ENCODE results near the gene SOBP. TPM values are rescaled to one million over a fixed set of nuclear protein-coding genes. Genes with fewer than 3 reads are reported as not detected.

SOBP gene
- total RNA-seq, 3 donors from 2014 or later, result 5.6 to 8.2 (median 7.0) TPM

DNA sequence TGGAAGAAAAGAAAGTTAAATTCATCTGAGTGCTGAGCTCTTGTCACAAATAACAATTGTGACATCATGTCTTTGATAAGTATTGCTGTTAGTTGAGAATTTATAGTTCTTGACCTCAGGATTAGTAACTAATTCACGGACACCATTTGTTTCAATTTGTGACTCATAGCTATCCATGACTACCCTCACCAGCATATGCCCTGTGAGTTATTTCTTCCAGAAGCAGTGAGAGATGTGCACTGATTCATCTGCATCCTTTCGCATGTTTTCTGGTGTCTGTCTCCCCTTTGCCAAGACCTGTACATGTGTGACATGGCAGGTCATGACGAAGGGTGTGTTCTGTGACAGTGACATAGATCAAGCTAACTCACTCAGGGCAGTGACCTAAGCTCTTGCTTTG is 86.9 kb downstream of the SOBP start:
- Histone ChIP-seq H3K36me3 (no peaks in the 10 kb centered on the region), H3K4me3 (no peak overlapping the region), H3K4me1 (no peaks in the 10 kb centered on the region), H3K9me3 (no peaks in the 10 kb centered on the region), H3K27ac (no peak overlapping the region), H3K27me3 (no peaks in the 10 kb centered on the region)
- intact Hi-C loops (cut with DNase I; ENCODE audit: low total_unique reads), result no loop called here
- TF ChIP-seq POLR2A (IDR thresholded peaks at IDR 0.05), result no peak
- TF ChIP-seq POLR2AphosphoS5 (IDR thresholded peaks at IDR 0.05), result no peak
- TF ChIP-seq, protein P1, sequence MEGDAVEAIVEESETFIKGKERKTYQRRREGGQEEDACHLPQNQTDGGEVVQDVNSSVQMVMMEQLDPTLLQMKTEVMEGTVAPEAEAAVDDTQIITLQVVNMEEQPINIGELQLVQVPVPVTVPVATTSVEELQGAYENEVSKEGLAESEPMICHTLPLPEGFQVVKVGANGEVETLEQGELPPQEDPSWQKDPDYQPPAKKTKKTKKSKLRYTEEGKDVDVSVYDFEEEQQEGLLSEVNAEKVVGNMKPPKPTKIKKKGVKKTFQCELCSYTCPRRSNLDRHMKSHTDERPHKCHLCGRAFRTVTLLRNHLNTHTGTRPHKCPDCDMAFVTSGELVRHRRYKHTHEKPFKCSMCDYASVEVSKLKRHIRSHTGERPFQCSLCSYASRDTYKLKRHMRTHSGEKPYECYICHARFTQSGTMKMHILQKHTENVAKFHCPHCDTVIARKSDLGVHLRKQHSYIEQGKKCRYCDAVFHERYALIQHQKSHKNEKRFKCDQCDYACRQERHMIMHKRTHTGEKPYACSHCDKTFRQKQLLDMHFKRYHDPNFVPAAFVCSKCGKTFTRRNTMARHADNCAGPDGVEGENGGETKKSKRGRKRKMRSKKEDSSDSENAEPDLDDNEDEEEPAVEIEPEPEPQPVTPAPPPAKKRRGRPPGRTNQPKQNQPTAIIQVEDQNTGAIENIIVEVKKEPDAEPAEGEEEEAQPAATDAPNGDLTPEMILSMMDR (IDR thresholded peaks at IDR 0.05), result no peak
- no peak for DNase-seq (ENCODE audit: low spot score in 2 of 2)

DNA sequence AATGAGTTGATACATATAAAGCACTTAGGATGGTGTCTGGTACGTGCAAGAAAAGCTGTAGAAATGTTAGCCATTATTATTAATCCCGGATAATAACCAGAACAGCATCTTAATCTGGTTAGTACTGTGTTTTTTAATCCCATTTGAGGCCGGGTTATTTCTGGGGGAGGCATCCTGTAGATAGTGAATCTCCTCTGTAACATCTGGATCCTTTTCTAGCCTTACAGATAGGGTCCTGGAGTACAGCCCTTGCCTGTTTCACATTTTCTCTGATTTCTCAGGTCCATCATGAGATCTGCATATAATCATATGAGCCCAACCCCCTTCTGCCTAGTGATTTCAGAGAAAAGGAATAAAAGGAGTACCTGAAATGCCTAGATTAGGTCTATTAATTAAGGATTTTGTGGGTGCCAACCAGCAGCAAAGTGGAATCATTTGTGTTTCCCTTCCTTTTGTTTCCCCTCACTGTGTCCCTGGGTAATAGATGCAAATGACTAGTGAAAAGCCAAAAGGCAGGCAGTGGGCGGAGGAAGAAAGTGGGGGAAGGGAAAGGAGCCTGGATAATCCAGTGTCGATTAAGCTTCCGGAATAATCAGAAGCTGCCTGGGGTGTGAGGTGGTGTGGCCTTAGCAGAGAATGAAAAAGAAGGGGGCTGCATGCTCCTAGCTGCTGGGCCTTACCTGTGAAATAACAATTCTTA is 88.9 kb downstream of the SOBP start:
- Histone ChIP-seq H3K27ac (no peak overlapping the region), H3K4me1 (no peaks in the 10 kb centered on the region), H3K27me3 (no peaks in the 10 kb centered on the region), H3K36me3 (no peaks in the 10 kb centered on the region), H3K9me3 (no peaks in the 10 kb centered on the region), H3K4me3 (no peak overlapping the region)
- no peak for TF ChIP-seq POLR2A (IDR thresholded peaks at IDR 0.05)
- TF ChIP-seq POLR2AphosphoS5 (IDR thresholded peaks at IDR 0.05), result no peak
- TF ChIP-seq, protein P1 (IDR thresholded peaks at IDR 0.05), result no peak
- intact Hi-C loops (cut with DNase I; ENCODE audit: low total_unique reads), result no loop called here
- no peak for DNase-seq (ENCODE audit: low spot score in 2 of 2)

DNA sequence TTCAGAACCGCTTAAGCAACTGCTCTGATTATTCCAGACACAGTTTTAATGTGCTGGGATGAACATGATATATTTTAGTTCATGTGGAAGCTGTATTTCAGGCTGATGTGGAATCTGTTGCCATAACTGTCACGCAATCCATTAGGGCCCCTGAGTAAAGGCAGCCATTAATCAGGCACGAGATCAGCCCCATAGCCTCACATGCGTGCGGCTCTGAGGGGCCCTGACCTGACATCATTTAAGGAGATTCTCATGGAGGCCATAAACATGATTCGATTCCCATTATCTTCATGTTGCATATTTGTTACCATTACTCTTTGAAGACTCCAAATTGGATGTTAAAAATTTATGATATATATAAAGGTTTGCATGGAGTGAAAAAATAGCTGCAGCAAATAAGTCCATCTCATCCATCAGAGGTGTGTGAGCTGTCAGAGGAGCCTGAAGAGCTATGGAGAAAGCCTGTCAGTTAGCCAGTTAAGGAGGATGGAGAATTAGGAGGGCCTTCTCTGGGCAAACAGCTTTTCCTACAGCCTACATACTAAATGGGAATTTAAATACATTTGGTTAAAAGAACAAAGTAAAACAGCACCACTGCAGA is 89.6 kb downstream of the SOBP start:
- Histone ChIP-seq H3K27me3 (no peaks in the 10 kb centered on the region), H3K36me3 (no peaks in the 10 kb centered on the region), H3K27ac (no peak overlapping the region), H3K4me3 (no peak overlapping the region), H3K9me3 (no peaks in the 10 kb centered on the region), H3K4me1 (no peaks in the 10 kb centered on the region)
- intact Hi-C loops (cut with DNase I; ENCODE audit: low total_unique reads), result no loop called here
- DNase-seq (ENCODE audit: low spot score in 2 of 2), result no peak
- no peak for TF ChIP-seq POLR2AphosphoS5 (IDR thresholded peaks at IDR 0.05)
- no peak for TF ChIP-seq POLR2A (IDR thresholded peaks at IDR 0.05)
- TF ChIP-seq, protein P1 (IDR thresholded peaks at IDR 0.05), result no peak

DNA sequence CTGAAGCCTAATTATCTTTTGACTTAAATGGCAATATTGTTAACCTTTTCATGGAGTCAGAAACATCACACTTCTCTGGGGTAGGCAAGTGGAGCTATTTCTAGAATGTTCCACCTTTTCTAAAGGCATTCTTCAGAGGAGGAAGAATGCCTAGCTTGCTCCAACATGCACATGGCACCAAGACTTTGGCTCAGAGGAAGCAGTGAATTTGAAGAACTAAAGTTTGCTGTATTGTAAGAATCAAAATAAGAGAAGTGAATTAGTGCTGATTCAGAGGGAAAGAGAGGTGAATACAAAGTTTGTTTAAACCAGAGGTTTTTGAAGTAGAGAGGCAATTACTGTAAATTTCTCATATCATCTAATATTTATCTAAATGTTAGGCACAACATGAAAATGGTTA is 92.2 kb downstream of the SOBP start:
- TF ChIP-seq, protein P1 (IDR thresholded peaks at IDR 0.05), result no peak
- TF ChIP-seq POLR2A (IDR thresholded peaks at IDR 0.05) (no peak), POLR2AphosphoS5 (IDR thresholded peaks at IDR 0.05) (no peak)
- intact Hi-C loops (cut with DNase I; ENCODE audit: low total_unique reads), result no loop called here
- no peaks in the 10 kb centered on the region for H3K36me3 ChIP-seq

DNA sequence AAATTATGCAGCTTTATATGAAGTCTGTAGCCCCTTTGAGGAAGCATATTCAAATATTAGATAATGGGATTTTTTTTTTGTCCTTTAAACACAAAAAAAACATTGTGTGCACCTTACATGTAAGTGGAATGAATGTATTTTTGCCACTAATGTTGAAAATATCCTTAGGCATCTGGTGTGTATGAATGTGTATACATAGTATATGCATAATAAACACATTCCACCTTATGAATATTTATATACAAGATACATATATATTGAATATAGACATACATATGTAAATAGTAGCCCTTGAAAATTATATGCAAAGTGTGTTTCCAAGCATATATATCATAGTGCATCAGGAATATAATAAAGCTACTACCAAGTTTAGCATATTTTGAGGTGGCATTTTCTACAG is 94.8 kb downstream of the SOBP start:
- Histone ChIP-seq H3K27ac (no peak overlapping the region), H3K4me1 (no peaks in the 10 kb centered on the region)

More for the DNA sequence above, 92.2 kb downstream of the SOBP start:
- Histone ChIP-seq H3K27me3 (no peaks in the 10 kb centered on the region), H3K9me3 (no peaks in the 10 kb centered on the region), H3K27ac (no peak overlapping the region), H3K4me1 (no peaks in the 10 kb centered on the region), H3K4me3 (no peak overlapping the region)
- no peak for DNase-seq (ENCODE audit: low spot score in 2 of 2)

More for the DNA sequence above, 94.8 kb downstream of the SOBP start:
- no peak for DNase-seq (ENCODE audit: low spot score in 2 of 2)
- Histone ChIP-seq H3K4me3 (no peak overlapping the region), H3K9me3 (no peaks in the 10 kb centered on the region), H3K36me3 (no peaks in the 10 kb centered on the region), H3K27me3 (no peaks in the 10 kb centered on the region)
- intact Hi-C loops (cut with DNase I; ENCODE audit: low total_unique reads), result no loop called here
- TF ChIP-seq POLR2A (IDR thresholded peaks at IDR 0.05), result no peak
- TF ChIP-seq POLR2AphosphoS5 (IDR thresholded peaks at IDR 0.05), result no peak
- TF ChIP-seq, protein P1 (IDR thresholded peaks at IDR 0.05), result no peak

Data from breast epithelium (tissue), 4 donors.